ENCODE measurements around the gene EIF6. TPM values are rescaled to one million over a fixed set of nuclear protein-coding genes. Genes with fewer than 3 reads are reported as not detected.

EIF6 gene
- total and polyA plus RNA-seq, 2 donors (not counting 1 experiment from before 2014, with no cell fraction given): 74.1 to 81.2 TPM

DNA sequence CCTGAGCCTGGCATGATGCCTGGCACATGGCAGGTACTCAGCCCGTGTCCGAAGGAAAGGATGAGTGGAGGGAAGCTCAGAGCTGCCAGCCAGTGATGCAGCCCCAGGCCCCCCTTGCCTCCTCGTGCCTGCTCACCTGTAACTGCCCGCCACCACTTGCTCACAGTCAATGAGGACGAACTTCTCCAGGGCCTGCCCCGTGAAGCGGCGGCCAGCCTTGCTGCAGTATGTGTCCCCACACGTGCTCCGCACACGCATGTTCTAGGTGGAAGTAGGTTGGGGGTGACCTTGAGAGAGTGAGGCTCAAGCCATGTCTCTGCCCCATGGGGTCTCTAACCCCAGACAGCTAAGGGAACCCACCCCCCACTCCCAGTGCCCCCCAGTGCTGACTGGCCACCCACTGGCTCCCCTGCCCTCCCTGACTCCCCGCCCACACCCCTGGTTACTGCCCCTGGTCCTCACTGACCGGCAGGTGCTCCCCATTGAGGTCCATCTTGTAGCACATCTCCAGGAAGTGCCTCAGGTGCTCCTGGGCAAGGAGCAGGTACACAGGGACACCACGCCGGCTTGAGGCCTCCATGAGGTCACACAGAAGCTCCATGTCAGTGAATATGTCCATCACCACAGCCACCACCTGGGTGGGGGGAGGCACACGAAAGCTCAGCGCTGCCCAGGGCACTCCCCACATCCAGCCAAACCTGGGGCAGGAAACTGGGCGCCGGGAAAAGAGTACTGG lies 3.9 kb upstream of the EIF6 start:
- Histone ChIP-seq H3K9ac (ENCODE audit: low read length) (no peak overlapping the region), H3K79me2 (ENCODE audit: control insufficient read depth, insufficient read depth, low read length) (peaks cover 9% of the 10 kb centered on the region), H3K36me3 (replicated peaks in 1 of 2; ENCODE audit: control extremely low read depth in 1 of 2, control insufficient read depth in 1 of 2, extremely low read depth in 1 of 2, insufficient read depth in 2 of 2, low read length in 1 of 2) (no peaks in the 10 kb centered on the region), H2AFZ (ENCODE audit: insufficient read depth, low read depth, low read length, poor library complexity, severe bottlenecking) (no peak overlapping the region), H3K4me1 (ENCODE audit: control insufficient read depth in 2 of 2, insufficient read depth in 2 of 2, low read length in 2 of 2) (peaks cover 9 to 13% of the 10 kb centered on the region in 2 donors), H3K4me3 (ENCODE audit: control extremely low read depth in 1 of 5, extremely low read depth in 1 of 5, insufficient read depth in 1 of 5, low read depth in 2 of 5, low read length in 4 of 5) (no peak overlapping the region), H3K27me3 (replicated peaks in 1 of 4; ENCODE audit: control extremely low read depth in 1 of 4, control insufficient read depth in 3 of 4, insufficient read depth in 4 of 4, low read length in 3 of 4) (peaks cover 0 to 5% (median 3%) of the 10 kb centered on the region in 4 experiments), H3K4me2 (replicated peaks; ENCODE audit: low read depth, low read length, poor library complexity, severe bottlenecking) (no peak overlapping the region), H3K27ac (ENCODE audit: low read length in 2 of 2) (no peak overlapping the region), H4K20me1 (ENCODE audit: control insufficient read depth, insufficient read depth, low read length, poor library complexity, severe bottlenecking) (peaks cover 9% of the 10 kb centered on the region), H3K9me3 (ENCODE audit: control extremely low read depth in 1 of 3, control insufficient read depth in 2 of 3, insufficient read depth in 1 of 3, low read length in 2 of 3) (no peaks in the 10 kb centered on the region)
- no peak for ATAC-seq (ENCODE audit: low read depth)
- ChIA-PET CTCF (interaction anchor here (5.3 kb wide), 1 partner anchor 16 kb away, joined by 20 read pairs; no protein-coding TSS in a partner anchor), POLR2A (no interaction called here)
- Mint-ChIP-seq H3K27me3 (peaks cover 5% of the 10 kb centered on the region), H3K4me1 (peaks cover 19% of the 10 kb centered on the region), H3K4me3 (no peak overlapping the region), H3K9me3 (ENCODE audit: insufficient read depth) (no peaks in the 10 kb centered on the region), H3K27ac (peak overlapping the region; percentile 10)
- intact Hi-C loops (cut with micrococcal nuclease): no loop called here
- 92% methylated on average over 10 of the region's 19 CpGs for WGBS (ENCODE audit: insufficient coverage)
- DNase-seq: no peak
- TF ChIP-seq, protein P1, sequence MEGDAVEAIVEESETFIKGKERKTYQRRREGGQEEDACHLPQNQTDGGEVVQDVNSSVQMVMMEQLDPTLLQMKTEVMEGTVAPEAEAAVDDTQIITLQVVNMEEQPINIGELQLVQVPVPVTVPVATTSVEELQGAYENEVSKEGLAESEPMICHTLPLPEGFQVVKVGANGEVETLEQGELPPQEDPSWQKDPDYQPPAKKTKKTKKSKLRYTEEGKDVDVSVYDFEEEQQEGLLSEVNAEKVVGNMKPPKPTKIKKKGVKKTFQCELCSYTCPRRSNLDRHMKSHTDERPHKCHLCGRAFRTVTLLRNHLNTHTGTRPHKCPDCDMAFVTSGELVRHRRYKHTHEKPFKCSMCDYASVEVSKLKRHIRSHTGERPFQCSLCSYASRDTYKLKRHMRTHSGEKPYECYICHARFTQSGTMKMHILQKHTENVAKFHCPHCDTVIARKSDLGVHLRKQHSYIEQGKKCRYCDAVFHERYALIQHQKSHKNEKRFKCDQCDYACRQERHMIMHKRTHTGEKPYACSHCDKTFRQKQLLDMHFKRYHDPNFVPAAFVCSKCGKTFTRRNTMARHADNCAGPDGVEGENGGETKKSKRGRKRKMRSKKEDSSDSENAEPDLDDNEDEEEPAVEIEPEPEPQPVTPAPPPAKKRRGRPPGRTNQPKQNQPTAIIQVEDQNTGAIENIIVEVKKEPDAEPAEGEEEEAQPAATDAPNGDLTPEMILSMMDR (IDR thresholded peaks at IDR 0.05): no peak
- TF ChIP-seq EZH2 (IDR thresholded peaks at IDR 0.05; ENCODE audit: borderline replicate concordance, insufficient read depth, low read depth, low read length, poor library complexity, severe bottlenecking): no peak

All from B cell (primary cell).